Loucy (cell line): ENCODE measurements around the gene S100A14.

ENCODE experiments used
- CTCF ChIP-seq: fragments of 200-600 bp; sonication (generic); conservative IDR thresholded peaks from 2 replicates; pipeline ENCODE4 v1.5.1; 2014; ENCODE audit warnings: mild to moderate bottlenecking, antibody characterized with exemption, low read length
- EZH2phosphoT487 ChIP-seq: fragments of 200-600 bp; IDR thresholded peaks from 2 replicates; pipeline ENCODE4 v1.6.1; 2018; ENCODE audit warnings: antibody characterized with exemption, mild to moderate bottlenecking, moderate library complexity, borderline replicate concordance

- TF ChIP-seq CTCF (no peak), EZH2phosphoT487 (no peak)
Measured at GRCh38 chr1:153610334-153610733, 5.8 kb downstream of the S100A14 start.
